ENCODE data around the gene SLC4A3.
"Not testable (repeated sequence)": the region's sequence is repeated elsewhere in the genome, so short reads cannot be mapped to it uniquely, and the experiment has no call there.

Gene SLC4A3

GRCh38 chr2:219680958-219681693, 53.7 kb downstream of the SLC4A3 start:
- no peak for DNase-seq (ENCODE audit: low read depth in 2 of 2)

GRCh38 chr2:219681694-219682300, 54.4 kb downstream of the SLC4A3 start:
- DNase-seq (ENCODE audit: low read depth in 2 of 2) = no peak

GRCh38 chr2:219683474-219683873, 56.0 kb downstream of the SLC4A3 start:
- DNase-seq (ENCODE audit: low read depth in 2 of 2) = not testable (repeated sequence)

GRCh38 chr2:219684721-219685689, 57.6 kb downstream of the SLC4A3 start:
- peak in 1 of 2 donors; percentile 6 for DNase-seq (ENCODE audit: low read depth in 2 of 2)

GRCh38 chr2:219687272-219687671, 59.8 kb downstream of the SLC4A3 start:
- DNase-seq (ENCODE audit: low read depth in 2 of 2) = no peak

GRCh38 chr2:219687882-219688559, 60.6 kb downstream of the SLC4A3 start:
- no peak for DNase-seq (ENCODE audit: low read depth in 2 of 2)

- DNase-seq (ENCODE audit: low read depth in 2 of 2) = no peak
These were observed 61.4 kb downstream of the SLC4A3 start for GRCh38 chr2:219688560-219689445.

- no peak for DNase-seq (ENCODE audit: low read depth in 2 of 2)
These were observed 62.5 kb downstream of the SLC4A3 start for GRCh38 chr2:219689676-219690628.

- no peak for DNase-seq (ENCODE audit: low read depth in 2 of 2)
These were observed 64.1 kb downstream of the SLC4A3 start for GRCh38 chr2:219691571-219691970.

All from stimulated activated CD8-positive, alpha-beta memory T cell treated with anti-CD3 and anti-CD28 coated beads, Interleukin-2, amount 100 ng/mL, for 1 hour (primary cell).